ENCODE results near the gene TTC39C. TPM values are rescaled to one million over a fixed set of nuclear protein-coding genes. Genes with fewer than 3 reads are reported as not detected.

The TTC39C gene
- total RNA-seq, 1 donor: 42.7 TPM

- Histone ChIP-seq H4K20me1 (ENCODE audit: insufficient read depth, low read length) (peaks cover 15% of the 10 kb centered on the region), H3K36me3 (ENCODE audit: insufficient read depth, low read length) (peaks cover 11% of the 10 kb centered on the region), H3K79me2 (ENCODE audit: insufficient read depth, low read length) (no peaks in the 10 kb centered on the region), H2AFZ (ENCODE audit: low read length) (peak overlapping the region; percentile 8), H3K4me3 (ENCODE audit: insufficient read depth, low read length) (no peak overlapping the region), H3K4me1 (ENCODE audit: insufficient read depth, low read length) (peaks cover 13% of the 10 kb centered on the region), H3K4me2 (ENCODE audit: insufficient read depth, low read length) (peak overlapping the region; percentile 25), H3K9me3 (ENCODE audit: low read depth, low read length) (no peaks in the 10 kb centered on the region), H3K27ac (ENCODE audit: low read depth, low read length) (peak overlapping the region; percentile 44), H3K27me3 (ENCODE audit: insufficient read depth, low read length) (no peaks in the 10 kb centered on the region)
- peak; percentile 91 for DNase-seq (ENCODE audit: insufficient read length, low spot score, missing footprints)
- TF ChIP-seq CTCF (IDR thresholded peaks at IDR 0.05; ENCODE audit: extremely low read depth, low read depth, low read length): peak; percentile 73
Measured at GRCh38 chr18:24075767-24076597, 61.4 kb downstream of the TTC39C start.

DNA sequence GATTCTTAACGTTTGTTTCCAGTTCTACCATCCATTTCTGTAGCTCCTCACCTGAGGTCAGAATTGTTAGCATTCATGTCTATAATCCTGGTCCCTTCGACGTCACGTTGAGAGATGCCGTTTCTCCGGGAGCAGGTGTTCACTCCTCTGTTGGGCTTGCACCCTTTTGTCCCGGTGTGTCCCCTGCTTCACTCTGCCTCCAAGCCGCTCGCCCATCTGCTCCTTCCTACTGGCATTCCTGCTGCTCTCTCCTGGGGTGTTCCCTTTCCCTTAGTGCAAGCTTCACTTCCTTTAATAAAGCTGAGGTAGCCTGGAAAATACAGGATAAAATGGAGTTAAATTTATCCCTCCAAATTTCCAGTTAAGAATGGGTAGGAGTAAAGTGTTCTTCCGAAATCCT lies 62.4 kb downstream of the TTC39C start:
- Histone ChIP-seq H3K27me3 (ENCODE audit: insufficient read depth, low read length) (no peaks in the 10 kb centered on the region), H3K9me3 (ENCODE audit: low read depth, low read length) (no peaks in the 10 kb centered on the region), H4K20me1 (ENCODE audit: insufficient read depth, low read length) (peaks cover 13% of the 10 kb centered on the region), H3K4me3 (ENCODE audit: insufficient read depth, low read length) (no peak overlapping the region), H3K27ac (ENCODE audit: low read depth, low read length) (no peak overlapping the region), H3K79me2 (ENCODE audit: insufficient read depth, low read length) (no peaks in the 10 kb centered on the region), H3K36me3 (ENCODE audit: insufficient read depth, low read length) (peaks cover 11% of the 10 kb centered on the region), H2AFZ (ENCODE audit: low read length) (peak overlapping the region; percentile 8), H3K4me1 (ENCODE audit: insufficient read depth, low read length) (peaks cover 13% of the 10 kb centered on the region), H3K4me2 (ENCODE audit: insufficient read depth, low read length) (no peak overlapping the region)
- no peak for DNase-seq (ENCODE audit: insufficient read length, low spot score, missing footprints)
- no peak for TF ChIP-seq CTCF (IDR thresholded peaks at IDR 0.05; ENCODE audit: extremely low read depth, low read depth, low read length)

DNA sequence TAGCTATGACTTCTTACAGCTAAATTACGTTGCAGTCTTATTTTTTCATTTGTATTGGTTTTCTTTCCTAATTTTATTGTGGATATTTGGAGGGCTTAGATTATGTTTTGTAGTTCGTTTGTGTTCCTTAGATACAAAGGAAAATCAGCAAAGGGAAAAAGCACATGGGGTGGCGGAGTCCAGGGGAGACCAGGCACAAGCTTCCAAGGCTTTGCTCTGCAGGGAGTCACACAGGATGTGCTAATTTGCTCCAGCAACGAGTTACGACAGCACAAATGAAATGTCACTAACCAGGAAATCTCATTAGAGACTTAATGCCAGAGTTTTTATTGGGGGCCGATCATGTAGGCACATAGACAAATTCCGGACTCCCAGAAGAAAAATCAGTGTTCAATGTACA lies 63.8 kb downstream of the TTC39C start:
- no peak for TF ChIP-seq CTCF (IDR thresholded peaks at IDR 0.05; ENCODE audit: extremely low read depth, low read depth, low read length)
- no peak overlapping the region for H3K4me2 ChIP-seq (ENCODE audit: insufficient read depth, low read length)
- peaks cover 13% of the 10 kb centered on the region for H3K4me1 ChIP-seq (ENCODE audit: insufficient read depth, low read length)
- H3K79me2 ChIP-seq (ENCODE audit: insufficient read depth, low read length): no peaks in the 10 kb centered on the region
- no peak overlapping the region for H3K27ac ChIP-seq (ENCODE audit: low read depth, low read length)
- no peak overlapping the region for H3K4me3 ChIP-seq (ENCODE audit: insufficient read depth, low read length)
- H3K27me3 ChIP-seq (ENCODE audit: insufficient read depth, low read length): no peaks in the 10 kb centered on the region
- no peak overlapping the region for H2AFZ ChIP-seq (ENCODE audit: low read length)
- peaks cover 11% of the 10 kb centered on the region for H3K36me3 ChIP-seq (ENCODE audit: insufficient read depth, low read length)
- peak; percentile 26 for DNase-seq (ENCODE audit: insufficient read length, low spot score, missing footprints)
- peaks cover 7% of the 10 kb centered on the region for H4K20me1 ChIP-seq (ENCODE audit: insufficient read depth, low read length)
- H3K9me3 ChIP-seq (ENCODE audit: low read depth, low read length): no peaks in the 10 kb centered on the region

- peaks cover 6% of the 10 kb centered on the region for H3K36me3 ChIP-seq (ENCODE audit: insufficient read depth, low read length)
- no peaks in the 10 kb centered on the region for H3K9me3 ChIP-seq (ENCODE audit: low read depth, low read length)
- peaks cover 7% of the 10 kb centered on the region for H4K20me1 ChIP-seq (ENCODE audit: insufficient read depth, low read length)
- H3K79me2 ChIP-seq (ENCODE audit: insufficient read depth, low read length): no peaks in the 10 kb centered on the region
- no peak overlapping the region for H3K27ac ChIP-seq (ENCODE audit: low read depth, low read length)
- no peak overlapping the region for H2AFZ ChIP-seq (ENCODE audit: low read length)
- no peak for TF ChIP-seq CTCF (IDR thresholded peaks at IDR 0.05; ENCODE audit: extremely low read depth, low read depth, low read length)
- H3K27me3 ChIP-seq (ENCODE audit: insufficient read depth, low read length): no peaks in the 10 kb centered on the region
- H3K4me2 ChIP-seq (ENCODE audit: insufficient read depth, low read length): no peak overlapping the region
- H3K4me1 ChIP-seq (ENCODE audit: insufficient read depth, low read length): peaks cover 9% of the 10 kb centered on the region
- DNase-seq (ENCODE audit: insufficient read length, low spot score, missing footprints): no peak
- H3K4me3 ChIP-seq (ENCODE audit: insufficient read depth, low read length): no peak overlapping the region
Measured at GRCh38 chr18:24080861-24081260, 66.3 kb downstream of the TTC39C start.

Measured in osteoblast (primary cell).